WTC11 (cell line): ENCODE data around the gene PIK3C2G. TPM values are rescaled to one million over a fixed set of nuclear protein-coding genes. Genes with fewer than 3 reads are reported as not detected.

Source experiments
- ATAC-seq: fragments of 200-7000 bp; cut with Tn5 transposase; 2 replicates; pipeline ENCODE4 v1.10.0; 2021; ENCODE audit warnings: mild to moderate bottlenecking, moderate library complexity
- CTCF ChIA-PET: fragments of 300-600 bp; sonication (Branson Sonifier 250); formaldehyde crosslinking; loops from one replicate; lab custom pipeline; 2021; ENCODE audit warnings: antibody characterized with exemption; lab: Charles Lee
- POLR2A ChIA-PET: fragments of 350-600 bp; sonication (Branson Sonifier 250); formaldehyde crosslinking; loops from one replicate; lab custom pipeline; 2021; ENCODE audit warnings: antibody characterized with exemption; lab: Charles Lee
- DNase-seq: peaks from one replicate; pipeline ENCODE4 v3.0.0; 2021; ENCODE audit warnings: low spot score
- H3K27ac Mint-ChIP-seq: 2 replicates; pipeline ENCODE4 v1.8.0; 2021; ENCODE audit warnings: mixed read lengths
- H3K27me3 Mint-ChIP-seq: 2 replicates; pipeline ENCODE4 v1.8.0; 2021; ENCODE audit warnings: low read depth, mild to moderate bottlenecking, moderate library complexity, mixed read lengths
- H3K36me3 Mint-ChIP-seq: 2 replicates; pipeline ENCODE4 v1.8.0; 2021; ENCODE audit warnings: mixed read lengths
- H3K4me1 Mint-ChIP-seq: 2 replicates; pipeline ENCODE4 v1.8.0; 2022; ENCODE audit warnings: mixed read lengths
- H3K4me3 Mint-ChIP-seq: 2 replicates; pipeline ENCODE4 v1.8.0; 2021; ENCODE audit warnings: mild to moderate bottlenecking, moderate library complexity, mixed read lengths
- H3K9me3 Mint-ChIP-seq: 2 replicates; pipeline ENCODE4 v1.8.0; 2021; ENCODE audit warnings: mixed read lengths
- ATF1 ChIP-seq: sonication (generic); formaldehyde crosslinking; IDR thresholded peaks from 2 replicates; pipeline ENCODE4 v1.8.1; 2023; ENCODE audit warnings: mild to moderate bottlenecking, moderate library complexity, missing genetic modification reagents
- ATF3 ChIP-seq: sonication (generic); formaldehyde crosslinking; conservative IDR thresholded peaks from 2 replicates; pipeline ENCODE4 v1.8.1; 2022; ENCODE audit warnings: mild to moderate bottlenecking, missing genetic modification reagents
- ATF6 ChIP-seq: sonication (generic); formaldehyde crosslinking; IDR thresholded peaks from 2 replicates; pipeline ENCODE4 v1.8.1; 2023; ENCODE audit warnings: mild to moderate bottlenecking, missing genetic modification reagents
- CDX4 ChIP-seq: fragments of 250-450 bp; sonication (Bioruptor Pico); IDR thresholded peaks from 2 replicates; pipeline ENCODE4 v1.9.0; 2021; ENCODE audit warnings: moderate library complexity, mild to moderate bottlenecking, inconsistent platforms, borderline replicate concordance
- CREB1 ChIP-seq: sonication (generic); formaldehyde crosslinking; IDR thresholded peaks from 2 replicates; pipeline ENCODE4 v1.8.0; 2023; ENCODE audit warnings: mild to moderate bottlenecking, missing genetic modification reagents
- CREM ChIP-seq: sonication (generic); formaldehyde crosslinking; IDR thresholded peaks from 2 replicates; pipeline ENCODE4 v1.8.1; 2022; ENCODE audit warnings: mild to moderate bottlenecking, missing genetic modification reagents, moderate library complexity
- E2F1 ChIP-seq: sonication (generic); formaldehyde crosslinking; IDR thresholded peaks from 2 replicates; pipeline ENCODE4 v1.8.0; 2022; ENCODE audit warnings: mild to moderate bottlenecking, missing genetic modification reagents
- E2F4 ChIP-seq: sonication (generic); formaldehyde crosslinking; IDR thresholded peaks from 2 replicates; pipeline ENCODE4 v1.8.1; 2022; ENCODE audit warnings: low read depth, mild to moderate bottlenecking, moderate library complexity, missing genetic modification reagents, borderline replicate concordance
- ELF4 ChIP-seq: sonication (generic); formaldehyde crosslinking; IDR thresholded peaks from 2 replicates; pipeline ENCODE4 v1.8.1; 2022; ENCODE audit warnings: low read depth, mild to moderate bottlenecking, moderate library complexity, missing genetic modification reagents
- ETV6 ChIP-seq: sonication (generic); formaldehyde crosslinking; IDR thresholded peaks from 2 replicates; pipeline ENCODE4 v1.8.1; 2022; ENCODE audit warnings: mild to moderate bottlenecking, missing genetic modification reagents
- FOXK1 ChIP-seq: sonication (generic); formaldehyde crosslinking; IDR thresholded peaks from 2 replicates; pipeline ENCODE4 v1.8.0; 2022; ENCODE audit warnings: mild to moderate bottlenecking, moderate library complexity, missing genetic modification reagents
- IRF2 ChIP-seq: sonication (generic); formaldehyde crosslinking; IDR thresholded peaks from 2 replicates; pipeline ENCODE4 v1.8.0; 2022; ENCODE audit warnings: low read depth, missing genetic modification reagents, borderline replicate concordance
- NFATC4 ChIP-seq: fragments of 250-450 bp; sonication (Bioruptor Pico); IDR thresholded peaks from 2 replicates; pipeline ENCODE4 v1.9.0; 2021; ENCODE audit warnings: mild to moderate bottlenecking
- NFYB ChIP-seq: sonication (generic); formaldehyde crosslinking; conservative IDR thresholded peaks from 2 replicates; pipeline ENCODE4 v1.8.0; 2022; ENCODE audit warnings: low read depth, missing genetic modification reagents
- NR3C1 ChIP-seq: sonication (generic); formaldehyde crosslinking; conservative IDR thresholded peaks from 2 replicates; pipeline ENCODE4 v1.8.1; 2023; ENCODE audit warnings: low read depth, mild to moderate bottlenecking, missing genetic modification reagents
- RORB ChIP-seq: fragments of 250-450 bp; sonication (Bioruptor Pico); IDR thresholded peaks from 2 replicates; pipeline ENCODE4 v1.9.0; 2021; ENCODE audit warnings: mild to moderate bottlenecking
- SMAD4 ChIP-seq: sonication (generic); formaldehyde crosslinking; IDR thresholded peaks from 2 replicates; pipeline ENCODE4 v1.8.0; 2022; ENCODE audit warnings: mild to moderate bottlenecking, missing genetic modification reagents
- SOX15 ChIP-seq: fragments of 250-450 bp; sonication (Bioruptor Pico); IDR thresholded peaks from 2 replicates; pipeline ENCODE4 v1.9.0; 2021; ENCODE audit warnings: mild to moderate bottlenecking
- TCF7 ChIP-seq: sonication (generic); formaldehyde crosslinking; IDR thresholded peaks from 2 replicates; pipeline ENCODE4 v1.8.0; 2022; ENCODE audit warnings: mild to moderate bottlenecking, low read depth, missing genetic modification reagents, moderate library complexity
- ZBTB43 ChIP-seq: sonication (generic); formaldehyde crosslinking; IDR thresholded peaks from 2 replicates; pipeline ENCODE4 v1.8.1; 2023; ENCODE audit warnings: mild to moderate bottlenecking, missing genetic modification reagents
- ZNF121 ChIP-seq: sonication (generic); formaldehyde crosslinking; IDR thresholded peaks from 2 replicates; pipeline ENCODE4 v1.8.0; 2023; ENCODE audit warnings: missing genetic modification reagents
- ZNF138 ChIP-seq: sonication (generic); formaldehyde crosslinking; conservative IDR thresholded peaks from 2 replicates; pipeline ENCODE4 v1.8.1; 2022; ENCODE audit warnings: mild to moderate bottlenecking, moderate library complexity, missing genetic modification reagents
- ZNF219 ChIP-seq: sonication (generic); formaldehyde crosslinking; IDR thresholded peaks from 2 replicates; pipeline ENCODE4 v1.8.0; 2023; ENCODE audit warnings: missing genetic modification reagents, mild to moderate bottlenecking, borderline replicate concordance
- ZNF263 ChIP-seq: sonication (generic); formaldehyde crosslinking; IDR thresholded peaks from 2 replicates; pipeline ENCODE4 v1.8.1; 2022; ENCODE audit warnings: low read depth, mild to moderate bottlenecking, moderate library complexity, missing genetic modification reagents
- ZNF396 ChIP-seq: fragments of 250-450 bp; sonication (Bioruptor Pico); IDR thresholded peaks from 2 replicates; pipeline ENCODE4 v1.8.0; 2021; ENCODE audit warnings: mild to moderate bottlenecking, moderate library complexity, borderline replicate concordance
- ZNF425 ChIP-seq: fragments of 250-450 bp; sonication (Bioruptor Pico); conservative IDR thresholded peaks from 2 replicates; pipeline ENCODE4 v1.9.0; 2021; ENCODE audit warnings: mild to moderate bottlenecking
- total RNA-seq: library from RNA; stranded (reverse); gene quantifications from 3 replicates; pipeline ENCODE4 v1.2.3, GENCODE V29; 2021

The PIK3C2G gene
- total RNA-seq, 1 experiment from 2014 or later: not detected

GRCh38 chr12:18432206-18432605, 170.9 kb downstream of the PIK3C2G start:
- TF ChIP-seq E2F1: no peak
- TF ChIP-seq ZBTB43 (CRISPR knock-in tag): no peak
- TF ChIP-seq SOX15 (CRISPR knock-in tag): no peak
- TF ChIP-seq NFYB (CRISPR knock-in tag): no peak
- no peak for TF ChIP-seq ZNF219 (CRISPR knock-in tag)
- TF ChIP-seq NR3C1 (CRISPR knock-in tag): no peak
- no peak for TF ChIP-seq ELF4
- TF ChIP-seq ETV6 (CRISPR knock-in tag): no peak
- TF ChIP-seq ZNF121 (CRISPR knock-in tag): no peak
- TF ChIP-seq ATF3 (CRISPR knock-in tag): no peak
- no peak for TF ChIP-seq SMAD4 (CRISPR knock-in tag)
- TF ChIP-seq ZNF425 (CRISPR knock-in tag): no peak
- no peak for TF ChIP-seq NFATC4 (CRISPR knock-in tag)
- TF ChIP-seq CDX4 (CRISPR knock-in tag): no peak
- TF ChIP-seq CREM (CRISPR knock-in tag): no peak
- TF ChIP-seq RORB: no peak
- TF ChIP-seq E2F4 (CRISPR knock-in tag): no peak
- no peak for TF ChIP-seq CREB1 (CRISPR knock-in tag)
- TF ChIP-seq ZNF396 (CRISPR knock-in tag): no peak
- TF ChIP-seq ZNF138 (CRISPR knock-in tag): no peak
- Mint-ChIP-seq H3K36me3 (no peaks in the 10 kb centered on the region), H3K4me3 (no peak overlapping the region), H3K9me3 (no peaks in the 10 kb centered on the region), H3K27ac (no peak overlapping the region), H3K4me1 (peaks cover 24% of the 10 kb centered on the region), H3K27me3 (no peaks in the 10 kb centered on the region)
- DNase-seq: no peak
- CTCF ChIA-PET: no interaction called here
- POLR2A ChIA-PET: no interaction called here
- no peak for ATAC-seq

GRCh38 chr12:18436170-18436569, 174.9 kb downstream of the PIK3C2G start:
- CTCF ChIA-PET: no interaction called here
- Mint-ChIP-seq H3K36me3 (no peaks in the 10 kb centered on the region), H3K4me1 (peaks cover 7% of the 10 kb centered on the region), H3K27me3 (no peaks in the 10 kb centered on the region), H3K9me3 (no peaks in the 10 kb centered on the region), H3K27ac (no peak overlapping the region), H3K4me3 (no peak overlapping the region)
- POLR2A ChIA-PET: no interaction called here
- no peak for DNase-seq
- ATAC-seq: no peak
- no peak for TF ChIP-seq ATF6 (CRISPR knock-in tag)
- no peak for TF ChIP-seq TCF7
- no peak for TF ChIP-seq ATF3 (CRISPR knock-in tag)
- no peak for TF ChIP-seq E2F4 (CRISPR knock-in tag)
- no peak for TF ChIP-seq IRF2
- no peak for TF ChIP-seq FOXK1
- no peak for TF ChIP-seq ATF1 (CRISPR knock-in tag)
- no peak for TF ChIP-seq ZNF263 (CRISPR knock-in tag)
